GM03348 (cell line): ENCODE data around the gene CD59.
A peak's percentile ranks its signal among the peaks of the same experiment; 100 is the strongest.
"Not testable (repeated sequence)": the region's sequence is repeated elsewhere in the genome, so short reads cannot be mapped to it uniquely, and the experiment has no call there.

Source experiments
- DNase-seq: peaks from one replicate; pipeline ENCODE4 v3.0.0; 2012; ENCODE audit warnings: low spot score

CD59 gene

DNA sequence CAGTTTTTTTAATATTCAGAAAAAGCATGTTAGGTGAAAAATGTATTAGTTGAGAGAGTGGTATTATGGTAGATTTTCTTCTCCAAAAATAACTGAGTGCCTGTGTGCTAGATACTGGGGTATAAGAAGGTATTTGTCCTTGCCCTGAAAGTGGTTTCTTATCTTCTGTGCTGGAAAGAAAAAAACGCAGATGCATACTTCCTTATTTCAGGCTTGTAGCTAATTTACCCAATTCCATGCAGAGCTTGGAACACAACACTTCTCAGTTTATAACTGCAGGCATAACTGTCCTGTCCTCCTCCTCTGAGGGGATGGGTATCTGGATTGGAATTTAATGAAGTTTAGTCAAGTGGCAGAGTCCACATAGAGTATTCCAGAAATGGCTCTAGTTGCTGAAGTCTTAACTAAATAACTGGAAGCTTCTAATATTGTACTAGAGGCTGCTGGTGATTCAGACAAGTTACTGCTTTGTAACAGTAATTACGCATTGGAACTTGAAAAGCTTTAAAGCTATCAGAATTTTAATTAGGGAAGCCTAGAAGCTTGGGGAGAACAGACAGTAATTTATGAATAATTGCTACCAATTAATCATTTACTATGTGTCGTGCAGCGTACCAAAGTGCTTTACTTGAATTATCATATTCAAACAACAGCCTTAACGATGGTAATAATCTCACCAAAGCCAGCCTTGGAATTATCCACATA, 22.9 kb downstream of the CD59 start:
- no peak for DNase-seq

DNA sequence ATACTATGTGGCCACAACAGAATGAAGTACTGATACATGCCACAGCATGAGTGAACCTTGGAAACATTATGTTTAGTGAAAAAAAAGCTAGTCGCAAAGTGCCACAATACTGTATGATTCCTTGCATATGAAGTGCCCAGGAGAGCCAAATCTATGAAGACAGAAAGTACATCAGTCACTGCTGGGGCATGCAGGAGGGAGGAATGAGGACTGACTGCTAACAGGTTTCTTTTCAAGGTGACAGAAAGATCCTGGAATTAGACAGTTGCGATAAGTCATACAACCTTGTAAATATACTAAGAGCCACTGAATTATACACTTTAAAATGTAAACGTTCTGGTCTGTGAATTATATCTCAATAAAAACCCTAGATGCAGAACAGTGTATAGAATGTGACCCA, 23.8 kb downstream of the CD59 start:
- DNase-seq: no peak

DNA sequence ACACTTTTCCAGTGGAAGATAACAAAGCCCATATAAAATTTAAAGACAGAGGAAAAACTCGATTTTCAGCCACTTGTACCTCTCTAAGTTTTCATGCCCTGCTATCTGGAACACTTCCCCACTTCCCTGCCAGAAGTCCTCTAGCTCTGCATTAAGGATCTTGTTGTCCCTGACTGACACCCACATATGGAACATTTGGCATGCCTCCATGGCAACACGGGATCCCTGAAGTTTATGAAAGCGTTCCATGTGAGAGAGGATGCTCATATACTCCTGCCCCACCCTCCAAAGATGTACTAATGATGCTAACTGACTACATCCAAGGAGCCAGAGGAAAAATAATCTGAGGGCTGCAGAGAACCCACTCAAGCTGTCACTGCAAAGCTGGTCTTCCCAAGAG, 26.8 kb downstream of the CD59 start:
- DNase-seq: no peak

DNA sequence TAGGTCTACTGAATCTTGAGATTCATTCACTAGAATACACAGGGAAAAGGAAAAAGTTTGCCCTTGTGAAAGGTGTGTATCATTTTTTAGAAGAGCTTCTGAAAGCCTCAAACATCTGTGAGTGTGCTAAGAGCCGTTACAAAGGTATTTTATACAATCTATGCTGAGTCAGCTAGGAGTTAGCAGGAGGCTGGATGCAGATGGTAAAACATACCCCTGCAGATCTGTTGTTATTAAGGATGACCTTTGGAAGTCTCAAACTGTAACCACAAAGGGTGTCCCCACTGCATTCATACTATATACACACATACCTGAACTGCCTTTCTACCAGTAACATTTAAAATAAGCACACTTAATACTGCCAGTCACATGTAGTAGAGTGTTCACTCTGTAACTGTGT, 27.2 kb downstream of the CD59 start:
- DNase-seq: no peak

DNA sequence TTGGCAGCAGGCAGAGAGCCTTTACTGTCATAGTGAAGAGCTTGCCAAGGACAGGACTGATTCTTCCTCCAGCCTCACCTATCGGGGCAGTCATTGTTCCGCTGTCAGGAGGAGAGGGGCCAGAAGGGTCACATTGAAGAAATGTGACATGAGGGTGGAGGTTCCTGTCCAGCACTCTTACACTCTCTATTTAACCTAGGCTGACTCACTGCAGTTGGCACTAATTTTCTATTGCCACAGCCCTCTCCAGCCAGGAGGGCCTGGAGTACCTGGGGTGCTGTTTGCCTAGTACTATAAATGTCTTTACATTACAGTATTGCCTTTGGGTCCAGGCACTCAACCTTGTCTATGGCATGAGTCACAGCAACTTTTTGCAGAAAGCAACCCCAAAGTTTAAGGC, 28.4 kb downstream of the CD59 start:
- DNase-seq: not testable (repeated sequence)

DNA sequence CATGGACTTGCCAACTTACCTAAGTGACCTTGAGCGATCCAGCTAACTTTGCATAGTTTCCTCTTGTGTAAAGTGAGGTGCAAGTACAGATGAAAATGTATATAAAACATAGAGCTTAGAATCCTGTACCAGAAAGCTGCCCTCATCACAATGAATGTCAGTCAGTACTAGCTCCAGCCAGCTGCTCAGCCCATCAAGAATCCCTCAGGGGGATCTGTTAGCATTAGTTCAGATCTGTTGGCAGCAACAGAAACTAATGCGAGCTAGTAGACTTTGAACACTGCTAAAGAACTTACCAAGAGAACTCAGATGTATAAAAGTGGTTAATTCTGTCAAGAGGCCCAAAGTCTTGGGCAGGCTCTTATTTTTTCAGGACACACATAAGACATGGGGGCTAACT, 29.3 kb downstream of the CD59 start:
- DNase-seq: no peak

DNA sequence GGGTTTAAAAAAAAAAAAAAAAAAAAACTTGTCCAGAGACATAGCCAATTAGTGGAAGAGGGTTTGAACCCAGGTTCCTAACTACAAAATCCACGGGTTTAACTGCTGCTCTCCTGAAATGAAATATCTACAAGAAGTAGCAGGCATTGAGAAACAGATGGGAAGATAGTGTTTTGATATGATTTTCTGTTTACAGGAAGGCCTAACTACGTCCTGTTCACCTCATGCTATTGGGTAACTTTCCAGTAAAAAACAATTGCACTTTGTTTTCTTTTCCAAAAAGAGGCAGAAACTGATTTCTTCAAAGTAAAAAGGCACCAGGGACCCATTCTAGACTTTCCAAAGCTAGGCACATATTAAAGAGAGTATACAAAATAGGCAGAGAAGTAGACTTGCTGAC, 29.7 kb downstream of the CD59 start:
- no peak for DNase-seq

DNA sequence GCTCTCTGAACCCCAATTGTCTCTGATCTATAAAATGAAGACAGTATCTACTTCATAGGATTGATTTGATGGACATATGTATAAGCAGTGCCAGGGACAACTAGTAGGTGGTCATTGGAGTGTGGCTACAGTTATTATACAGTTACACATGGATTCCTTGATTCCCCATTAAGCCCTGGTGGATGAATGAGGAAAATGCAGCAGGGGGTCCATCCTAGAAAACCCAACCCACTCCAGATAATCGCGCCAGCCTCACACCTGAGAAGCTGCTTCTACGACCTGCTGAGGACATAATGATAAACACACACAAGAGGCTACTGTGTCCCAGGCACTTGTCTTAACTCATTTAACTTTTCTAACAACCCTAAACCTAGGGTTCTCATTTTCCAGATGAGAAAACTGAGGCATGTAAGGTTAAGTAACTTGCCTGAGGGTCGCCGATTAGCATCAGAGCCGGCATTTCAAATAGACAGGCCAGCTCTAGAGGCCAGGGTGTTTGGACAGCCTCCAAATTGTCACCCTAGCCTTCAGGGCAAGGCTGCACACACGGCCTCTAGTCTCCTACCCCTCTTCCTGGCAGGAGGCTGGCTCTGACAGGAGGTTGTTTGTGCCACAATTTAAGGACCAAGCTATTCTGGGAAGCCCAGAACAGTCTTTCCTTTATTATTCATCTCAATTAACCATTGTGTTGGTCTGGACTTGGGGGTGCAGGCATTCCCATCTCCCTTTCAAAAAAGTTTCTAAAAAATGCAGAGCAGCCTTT, 31.8 kb downstream of the CD59 start:
- DNase-seq: no peak

DNA sequence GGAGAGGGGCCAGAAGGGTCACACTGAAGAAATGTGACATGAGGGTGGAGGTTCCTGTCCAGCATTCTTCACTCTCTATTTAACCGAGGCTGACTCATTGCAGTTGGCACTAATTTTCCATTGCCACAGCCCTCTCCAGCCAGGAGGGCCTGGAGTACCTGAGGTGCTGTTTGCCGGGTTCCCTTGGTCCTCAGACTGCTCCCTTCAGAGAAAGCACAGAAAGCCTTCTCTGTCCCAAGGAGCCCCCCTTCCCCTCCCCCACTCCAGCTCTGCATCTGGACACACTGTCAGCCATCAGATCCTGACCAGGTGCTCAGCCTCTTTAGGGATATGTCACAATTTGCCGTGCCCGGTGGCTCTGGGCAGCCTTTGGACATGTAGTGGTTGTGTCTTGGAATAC, 32.4 kb downstream of the CD59 start:
- DNase-seq: no peak

DNA sequence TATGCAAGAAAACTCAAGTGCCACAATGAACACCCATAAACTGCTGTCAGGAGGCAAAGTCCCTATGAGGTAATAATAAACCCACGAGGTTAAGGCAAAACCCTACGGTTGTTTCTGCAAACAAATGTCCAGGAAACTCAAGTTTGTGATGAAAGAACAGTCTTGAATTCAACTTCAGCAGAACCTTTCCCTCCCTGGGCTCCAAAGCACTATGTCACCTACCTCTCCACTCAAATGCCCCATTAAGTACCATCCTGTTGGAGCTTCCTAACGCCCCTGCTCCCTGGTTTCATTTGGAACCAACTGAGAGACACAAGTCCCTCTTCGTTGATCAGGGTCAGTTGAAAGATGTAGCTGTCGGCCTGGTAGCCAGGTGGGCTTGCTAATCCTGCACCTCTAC, 33.0 kb downstream of the CD59 start:
- DNase-seq: no peak

DNA sequence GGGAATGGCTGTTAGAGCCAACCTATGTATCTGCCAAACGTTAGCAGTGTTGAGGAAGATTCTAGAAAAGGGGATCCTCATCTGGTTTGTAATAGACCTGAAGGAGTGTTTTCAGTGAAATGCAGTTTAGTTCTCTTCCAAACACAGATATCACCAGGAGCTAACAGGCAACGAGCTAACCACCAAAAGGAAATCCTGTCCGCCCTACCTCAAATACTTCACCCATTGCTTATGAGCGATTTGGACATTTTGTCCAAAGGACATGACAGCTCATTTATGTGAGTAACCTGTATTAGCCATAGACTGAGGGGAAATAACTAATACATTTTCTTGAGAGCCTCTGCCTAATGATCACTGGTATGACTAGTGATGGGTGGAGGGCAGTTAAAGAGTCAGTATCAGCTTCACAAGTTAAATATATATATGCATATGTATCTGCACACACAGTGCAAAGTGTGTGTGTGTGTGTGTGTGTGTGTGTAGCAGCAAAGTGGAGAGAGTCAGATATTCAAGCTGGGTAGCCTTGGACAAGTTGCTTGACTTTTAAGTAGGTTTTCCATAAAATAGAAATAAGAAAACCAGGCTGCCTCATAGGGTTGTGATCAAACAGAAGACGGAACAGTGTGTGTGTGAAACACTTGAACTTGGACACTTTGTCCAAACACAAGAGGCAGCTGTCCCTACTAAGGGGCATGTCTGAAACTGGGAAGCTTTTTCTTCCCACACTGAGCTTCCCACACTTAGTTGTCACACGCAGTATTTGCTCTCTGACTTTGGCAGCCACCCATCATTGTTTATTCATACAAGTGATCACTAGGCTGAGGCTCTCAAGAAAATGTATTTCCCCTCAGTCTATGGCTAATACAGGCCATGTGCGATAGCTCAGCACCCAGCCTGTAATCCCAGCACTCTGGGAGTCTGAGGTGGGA, 34.7 kb downstream of the CD59 start:
- DNase-seq: no peak

DNA sequence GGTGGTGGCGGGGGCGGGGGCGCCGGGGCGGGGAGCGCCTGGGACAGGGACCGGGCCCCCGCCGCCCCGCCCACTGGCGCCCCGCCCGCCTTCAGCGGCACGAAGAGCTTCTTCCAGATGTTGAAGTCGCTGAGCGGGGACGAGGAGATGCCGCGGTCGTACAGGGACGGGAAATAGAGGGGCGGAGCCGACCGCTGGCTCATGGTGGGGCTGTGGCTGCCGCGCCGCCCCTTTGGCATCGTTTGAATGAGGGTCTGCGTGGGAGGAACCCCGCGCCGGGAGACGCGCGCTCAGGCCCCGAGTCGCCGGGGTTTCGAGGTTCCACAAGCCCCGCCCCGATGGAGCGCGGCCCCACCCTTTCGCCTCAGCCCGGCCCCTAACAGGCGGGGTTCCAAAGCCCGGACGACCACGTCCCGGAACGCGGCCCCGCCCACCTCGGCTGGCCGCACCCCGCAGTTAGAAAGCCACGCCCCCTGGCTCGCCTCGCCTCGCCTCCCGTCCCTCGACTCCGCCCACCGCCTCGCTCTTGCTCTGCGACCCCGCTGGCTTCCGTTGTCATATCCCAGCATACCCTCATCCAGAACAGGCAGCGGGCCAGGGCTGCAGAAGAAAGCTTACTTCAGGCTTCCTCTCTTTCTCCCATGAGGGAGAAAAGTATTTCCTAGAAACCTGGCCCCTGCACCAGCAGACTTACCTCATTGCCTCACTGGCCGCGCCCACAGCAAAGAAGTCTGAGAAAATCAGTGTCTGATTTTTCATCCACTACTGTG, 35.5 kb downstream of the CD59 start, which contains the start of gene C11orf91:
TSS of gene C11orf91 (minus strand) at position 325 of the 770 bp plus-strand sequence. CDS start at position 239, 86 bp downstream.
- DNase-seq: peak; percentile 96

DNA sequence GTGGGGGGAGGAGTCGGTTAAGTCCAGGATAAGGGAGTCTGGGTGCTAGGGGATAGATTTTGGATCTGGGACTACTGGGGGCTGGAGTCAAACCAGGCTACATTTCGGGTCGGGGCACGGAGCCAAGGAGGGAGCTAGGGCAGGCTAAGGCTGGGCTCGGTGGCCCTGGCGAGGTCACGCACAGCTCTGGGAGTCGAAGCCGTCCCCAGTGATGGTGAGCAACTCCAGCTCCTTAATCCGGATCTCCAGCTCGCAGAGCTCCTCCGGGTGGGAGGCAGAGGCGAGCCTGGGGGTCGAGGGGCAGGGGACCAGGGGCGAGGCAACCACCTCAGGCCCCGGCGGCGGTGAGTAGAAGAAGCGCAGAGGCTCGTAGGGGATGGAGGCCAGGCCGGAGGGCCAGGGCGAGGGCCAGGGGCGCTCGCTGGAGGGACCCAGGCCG, 36.1 kb downstream of the CD59 start:
- DNase-seq: peak; percentile 19

DNA sequence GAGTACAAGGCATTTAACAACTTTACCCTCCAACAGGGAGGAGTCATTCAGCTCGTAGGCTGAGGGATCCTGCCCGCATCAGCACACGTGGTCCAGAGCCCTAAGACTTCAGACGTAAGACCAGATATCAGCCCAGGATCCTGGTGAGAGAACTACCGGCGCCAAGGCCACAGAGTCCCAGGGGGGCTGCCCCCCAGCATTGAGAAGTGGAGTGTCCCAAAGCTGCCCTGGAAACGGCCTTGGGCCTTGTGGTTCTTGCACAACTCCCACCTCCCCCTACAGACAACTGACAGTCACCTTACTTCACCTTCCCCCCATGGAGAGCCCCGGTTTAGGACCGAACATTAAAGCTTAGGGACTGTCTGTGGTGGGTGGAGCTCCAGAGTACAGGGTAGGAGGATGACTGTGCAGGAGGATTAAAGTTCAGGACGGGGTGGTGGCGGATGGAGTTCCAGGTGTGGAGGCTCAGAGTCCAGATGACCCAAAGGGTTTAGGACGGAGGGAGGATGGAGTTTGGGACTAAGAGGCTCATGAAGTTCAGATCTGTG, 36.6 kb downstream of the CD59 start:
- DNase-seq: no peak

DNA sequence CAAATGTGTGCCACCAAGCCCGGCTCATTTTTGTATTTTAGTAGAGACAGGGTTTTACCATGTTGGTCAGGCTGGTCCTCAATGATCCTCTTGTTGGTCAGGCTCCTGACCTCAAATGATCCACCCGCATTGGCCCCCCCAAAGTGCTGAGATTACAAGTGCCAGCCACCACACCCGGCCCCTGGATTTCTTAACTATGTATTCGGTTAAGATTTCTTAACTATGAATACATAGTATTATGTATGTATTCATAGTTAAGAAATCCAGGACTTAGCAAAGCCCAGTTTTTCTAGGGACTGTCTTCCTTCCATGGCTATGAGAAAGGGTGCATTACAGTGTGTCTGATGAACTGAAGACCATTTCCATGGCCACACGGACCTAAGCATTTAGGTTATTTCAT, 37.3 kb downstream of the CD59 start:
- DNase-seq: no peak

DNA sequence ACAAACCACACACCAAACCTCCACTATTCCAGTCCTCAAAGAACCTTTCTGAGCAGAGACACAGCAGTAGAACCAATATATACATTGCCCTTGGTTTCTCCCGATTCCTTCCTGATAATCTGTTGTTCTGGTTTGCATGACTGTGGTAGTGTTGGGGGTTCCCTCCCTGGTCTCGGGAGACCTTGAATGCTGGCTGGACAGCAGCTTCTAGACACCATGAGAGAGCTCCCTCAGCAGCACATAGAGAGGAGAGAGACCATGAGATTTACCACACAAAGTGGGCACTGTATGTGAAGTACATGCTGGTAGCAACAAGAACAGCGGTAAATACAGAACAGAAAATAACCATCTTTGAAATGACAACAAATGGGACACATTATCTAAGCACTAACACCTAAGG, 38.2 kb downstream of the CD59 start:
- DNase-seq: no peak

DNA sequence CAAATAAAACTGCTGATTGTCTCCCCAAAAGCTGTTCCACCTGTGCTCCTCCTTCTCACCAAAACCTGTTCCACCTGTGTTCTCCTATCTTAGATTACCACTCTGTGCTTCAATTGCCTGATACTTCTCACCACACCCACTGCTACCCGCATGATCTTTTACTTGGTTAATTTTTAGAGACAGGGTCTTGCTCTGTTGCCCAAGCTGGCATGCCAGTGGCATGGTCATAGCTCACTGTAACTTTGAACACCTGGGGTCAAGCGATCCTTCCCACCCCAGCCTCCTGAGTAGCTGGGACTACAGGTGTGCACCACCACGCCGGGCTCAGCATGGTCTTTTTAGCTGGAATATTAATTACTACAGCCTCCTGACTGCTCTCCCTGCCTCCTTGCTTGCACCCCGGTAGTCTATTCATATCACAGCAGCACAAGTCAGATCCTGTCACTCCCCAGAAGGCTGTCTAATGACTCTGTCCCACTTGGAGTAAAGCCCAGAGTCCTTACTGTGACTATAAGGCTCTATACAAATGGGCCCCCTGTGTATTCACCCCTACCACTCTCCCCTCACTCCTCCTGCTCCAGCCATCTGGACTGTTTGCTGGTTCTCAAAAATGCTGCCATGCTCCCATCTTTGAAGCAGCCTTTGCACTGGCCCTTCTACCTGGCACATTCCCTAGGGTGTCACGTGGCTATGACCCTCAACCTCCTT, 39.1 kb downstream of the CD59 start:
- DNase-seq: no peak

DNA sequence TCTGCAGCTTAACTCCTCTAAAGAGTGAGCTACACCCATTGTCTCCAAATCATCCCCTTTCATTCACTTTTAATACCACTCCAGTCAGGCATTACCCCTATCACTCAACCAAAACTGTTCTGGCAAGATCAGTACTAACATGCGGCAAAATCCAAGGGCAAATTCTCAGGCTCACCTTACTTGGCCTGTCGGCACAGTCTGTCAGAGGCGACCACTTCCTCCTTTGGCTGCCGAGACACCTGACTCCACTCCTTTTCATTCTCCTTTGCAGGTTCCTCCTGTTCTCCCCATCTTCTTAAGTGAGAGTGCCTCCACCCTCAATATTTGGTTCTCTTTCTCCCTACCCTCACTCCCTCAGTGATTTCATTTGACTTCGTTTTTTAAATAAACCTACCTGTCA, 39.8 kb downstream of the CD59 start:
- no peak for DNase-seq

DNA sequence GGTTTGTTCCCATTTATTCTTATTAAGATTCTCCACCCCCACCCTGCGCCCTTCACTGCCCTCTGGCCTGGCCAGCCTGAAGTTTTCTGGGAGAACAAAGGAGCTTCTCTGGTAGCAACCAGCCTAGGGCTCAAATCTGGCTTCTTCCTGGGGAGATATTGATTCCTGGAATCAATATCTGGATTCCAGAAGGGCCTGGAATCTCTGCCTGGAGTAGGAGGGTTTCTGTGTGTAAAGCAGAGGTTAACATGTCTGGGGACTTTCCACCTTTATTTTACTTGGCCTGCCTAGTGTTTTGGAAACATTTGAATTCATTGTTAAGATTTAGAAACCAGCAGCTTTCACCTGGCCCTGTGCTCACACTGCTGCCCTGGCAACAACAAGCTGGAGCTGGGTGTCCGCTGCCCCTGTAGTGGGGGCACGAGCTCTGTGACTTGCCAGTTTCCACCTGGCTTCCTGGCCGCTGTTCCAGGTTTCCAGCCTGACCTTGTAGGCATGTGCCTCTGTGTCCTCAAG, 41.1 kb downstream of the CD59 start:
- no peak for DNase-seq

DNA sequence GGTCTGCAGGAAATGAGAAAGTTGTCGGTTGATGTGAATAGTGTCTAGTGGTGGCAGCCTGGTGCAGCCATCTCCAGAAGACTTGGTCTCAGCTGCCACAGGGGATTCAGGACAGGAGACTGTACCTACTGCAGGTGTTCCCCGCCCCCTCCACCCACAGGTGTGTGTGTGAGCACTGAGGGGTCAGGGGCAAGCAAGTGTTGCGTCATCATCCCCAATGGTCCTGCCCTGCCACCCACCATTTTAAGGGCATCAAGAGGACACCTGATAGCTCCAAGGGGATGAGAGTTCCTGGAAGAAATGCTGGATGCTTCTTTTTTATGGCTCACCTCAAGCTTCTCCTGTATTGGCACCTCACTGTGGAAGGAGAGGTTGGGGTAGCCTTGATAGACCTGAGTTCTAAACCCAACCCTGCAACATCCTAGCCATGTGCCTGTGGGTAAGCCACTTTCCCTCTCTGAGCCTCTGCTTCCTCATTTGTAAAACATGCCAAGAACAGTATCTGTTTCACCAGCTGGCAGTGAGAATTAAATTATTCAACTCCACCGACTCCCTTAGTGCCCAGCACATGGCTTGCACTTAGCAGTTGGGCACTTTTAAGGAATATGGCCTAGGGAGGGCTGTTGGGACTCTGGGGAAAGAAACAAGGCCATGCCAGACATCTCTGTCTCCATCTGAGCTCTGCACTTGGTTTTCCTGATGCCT, 41.7 kb downstream of the CD59 start:
- no peak for DNase-seq
